Activated gamma-delta T cell treated with anti-CD3 and anti-CD28 coated beads, Interleukin-2, amount 50 U/mL, for 16 hours (primary cell): ENCODE data around the gene ICA1L.
"Not testable (repeated sequence)": the region's sequence is repeated elsewhere in the genome, so short reads cannot be mapped to it uniquely, and the experiment has no call there.

Experiments
- DNase-seq: peaks from one replicate; pipeline ENCODE4 v3.0.0-alpha.2; 2020; ENCODE audit warnings: low read depth

ICA1L gene

GRCh38 chr2:202847693-202848524 lies 23.7 kb downstream of the ICA1L start:
- no peak for DNase-seq

GRCh38 chr2:202844656-202845055 lies 26.9 kb downstream of the ICA1L start:
- DNase-seq = no peak

- DNase-seq = no peak
Measured at GRCh38 chr2:202842690-202843089, 28.9 kb downstream of the ICA1L start.

GRCh38 chr2:202841090-202841867 lies 30.3 kb downstream of the ICA1L start:
- DNase-seq = no peak

- DNase-seq = peak; percentile 13
Measured at GRCh38 chr2:202831242-202832220, 40.0 kb downstream of the ICA1L start.

- no peak for DNase-seq
Measured at GRCh38 chr2:202824901-202825300, 46.7 kb downstream of the ICA1L start.

- DNase-seq = no peak
Measured at GRCh38 chr2:202822411-202822810, 49.2 kb downstream of the ICA1L start.

- DNase-seq = no peak
Measured at GRCh38 chr2:202821206-202822160, 50.1 kb downstream of the ICA1L start.

GRCh38 chr2:202818321-202818720 lies 53.2 kb downstream of the ICA1L start:
- no peak for DNase-seq

GRCh38 chr2:202817771-202818170 lies 53.8 kb downstream of the ICA1L start:
- no peak for DNase-seq

GRCh38 chr2:202815548-202816360 lies 55.8 kb downstream of the ICA1L start:
- no peak for DNase-seq

- no peak for DNase-seq
Measured at GRCh38 chr2:202814226-202814625, 57.3 kb downstream of the ICA1L start.

GRCh38 chr2:202813387-202813786 lies 58.2 kb downstream of the ICA1L start:
- no peak for DNase-seq

- DNase-seq = no peak
Measured at GRCh38 chr2:202808754-202809153, 62.8 kb downstream of the ICA1L start.

GRCh38 chr2:202807431-202808138 lies 64.0 kb downstream of the ICA1L start:
- not testable (repeated sequence) for DNase-seq

- not testable (repeated sequence) for DNase-seq
Measured at GRCh38 chr2:202805911-202806310, 65.7 kb downstream of the ICA1L start.

GRCh38 chr2:202797944-202798343 lies 73.6 kb downstream of the ICA1L start:
- no peak for DNase-seq

GRCh38 chr2:202790676-202791075 lies 80.9 kb downstream of the ICA1L start:
- DNase-seq = no peak

GRCh38 chr2:202786842-202787241 lies 84.7 kb downstream of the ICA1L start:
- no peak for DNase-seq
